ENCODE measurements around the gene TCF4. TPM values are rescaled to one million over a fixed set of nuclear protein-coding genes. Genes with fewer than 3 reads are reported as not detected.

Gene TCF4
- total RNA-seq, 2 experiments from 2014 or later, result 75.9 to 76.0 TPM

DNA sequence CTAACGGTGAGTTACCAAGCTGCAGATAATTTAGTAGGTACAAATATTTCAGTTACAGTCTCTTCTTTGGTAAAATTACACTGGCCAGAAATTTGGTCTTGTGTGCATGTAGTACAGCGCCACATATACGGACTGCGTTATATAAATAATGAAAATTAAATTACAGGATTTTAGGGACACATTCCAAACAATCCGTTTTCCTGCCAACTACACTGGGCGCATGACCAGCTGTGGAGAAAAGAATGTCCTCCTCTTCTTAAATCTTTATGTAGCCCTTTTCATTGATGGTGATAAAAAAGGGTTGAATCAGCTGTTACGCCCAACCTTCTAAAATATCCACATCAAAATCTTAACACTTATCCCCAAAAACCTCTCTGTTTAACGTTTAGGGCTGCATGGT, 37.5 kb downstream of the TCF4 start:
- H3K79me2 ChIP-seq (ENCODE audit: insufficient read depth, low read depth, low read length), result peaks cover 23% of the 10 kb centered on the region; the same call in 1 of the 2 replicates
- intact Hi-C loops (cut with micrococcal nuclease; ENCODE audit: unreplicated experiment), result no loop called here

GRCh38 chr18:55549474-55550104, 38.4 kb downstream of the TCF4 start:
- no peak overlapping the region for H2AFZ ChIP-seq (ENCODE audit: low read length)
- H3K27ac ChIP-seq (ENCODE audit: low read depth, low read length, poor library complexity, severe bottlenecking), result no peak overlapping the region
- intact Hi-C loops (cut with micrococcal nuclease; ENCODE audit: unreplicated experiment), result no loop called here
- no peak overlapping the region for H3K4me3 ChIP-seq (ENCODE audit: low read depth, low read length, poor library complexity, severe bottlenecking)
- TF ChIP-seq EZH2phosphoT487 (IDR thresholded peaks at IDR 0.05; ENCODE audit: borderline replicate concordance, low read depth, low read length), result no peak
- TF ChIP-seq, protein P1, sequence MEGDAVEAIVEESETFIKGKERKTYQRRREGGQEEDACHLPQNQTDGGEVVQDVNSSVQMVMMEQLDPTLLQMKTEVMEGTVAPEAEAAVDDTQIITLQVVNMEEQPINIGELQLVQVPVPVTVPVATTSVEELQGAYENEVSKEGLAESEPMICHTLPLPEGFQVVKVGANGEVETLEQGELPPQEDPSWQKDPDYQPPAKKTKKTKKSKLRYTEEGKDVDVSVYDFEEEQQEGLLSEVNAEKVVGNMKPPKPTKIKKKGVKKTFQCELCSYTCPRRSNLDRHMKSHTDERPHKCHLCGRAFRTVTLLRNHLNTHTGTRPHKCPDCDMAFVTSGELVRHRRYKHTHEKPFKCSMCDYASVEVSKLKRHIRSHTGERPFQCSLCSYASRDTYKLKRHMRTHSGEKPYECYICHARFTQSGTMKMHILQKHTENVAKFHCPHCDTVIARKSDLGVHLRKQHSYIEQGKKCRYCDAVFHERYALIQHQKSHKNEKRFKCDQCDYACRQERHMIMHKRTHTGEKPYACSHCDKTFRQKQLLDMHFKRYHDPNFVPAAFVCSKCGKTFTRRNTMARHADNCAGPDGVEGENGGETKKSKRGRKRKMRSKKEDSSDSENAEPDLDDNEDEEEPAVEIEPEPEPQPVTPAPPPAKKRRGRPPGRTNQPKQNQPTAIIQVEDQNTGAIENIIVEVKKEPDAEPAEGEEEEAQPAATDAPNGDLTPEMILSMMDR (conservative IDR thresholded peaks at IDR 0.05; ENCODE audit: low read length), result no peak
- BruUV-seq (replicated peaks), result no TSS peak
- CTCF ChIA-PET (ENCODE audit: unreplicated experiment), result no interaction called here
- H3K79me2 ChIP-seq (ENCODE audit: insufficient read depth, low read depth, low read length), result peaks cover 18% of the 10 kb centered on the region; the same call in 1 of the 2 replicates
- H3K9me3 ChIP-seq (ENCODE audit: low read length), result no peaks in the 10 kb centered on the region
- peaks cover 9% of the 10 kb centered on the region for H3K4me1 ChIP-seq (ENCODE audit: insufficient read depth, low read length, poor library complexity, severe bottlenecking)
- H3K36me3 ChIP-seq (ENCODE audit: insufficient read depth, low read length), result peaks cover 12% of the 10 kb centered on the region; the same call in 1 of the 2 replicates
- POLR2A ChIA-PET, result no interaction called here
- no peaks in the 10 kb centered on the region for H4K20me1 ChIP-seq (ENCODE audit: insufficient read depth, low read length)
- no peak overlapping the region for H3K4me2 ChIP-seq (ENCODE audit: low read length)
- H3K9me2 ChIP-seq (ENCODE audit: insufficient read depth, low read length), result no peaks in the 10 kb centered on the region
- DNase-seq (ENCODE audit: low spot score), result no peak

More for the DNA sequence above, 37.5 kb downstream of the TCF4 start:
- no peak for DNase-seq (ENCODE audit: low spot score)
- ChIA-PET CTCF (ENCODE audit: unreplicated experiment) (no interaction called here), POLR2A (no interaction called here)
- TF ChIP-seq, protein P1 (conservative IDR thresholded peaks at IDR 0.05; ENCODE audit: low read length), result no peak
- no peak for TF ChIP-seq EZH2phosphoT487 (IDR thresholded peaks at IDR 0.05; ENCODE audit: borderline replicate concordance, low read depth, low read length)
- Histone ChIP-seq H3K4me1 (ENCODE audit: insufficient read depth, low read length, poor library complexity, severe bottlenecking) (peaks cover 9% of the 10 kb centered on the region), H3K27ac (ENCODE audit: low read depth, low read length, poor library complexity, severe bottlenecking) (no peak overlapping the region), H3K36me3 (ENCODE audit: insufficient read depth, low read length) (peaks cover 12% of the 10 kb centered on the region; the same call in 1 of the 2 replicates), H2AFZ (ENCODE audit: low read length) (no peak overlapping the region), H3K9me2 (ENCODE audit: insufficient read depth, low read length) (no peaks in the 10 kb centered on the region), H3K4me2 (ENCODE audit: low read length) (no peak overlapping the region), H3K9me3 (ENCODE audit: low read length) (no peaks in the 10 kb centered on the region), H4K20me1 (ENCODE audit: insufficient read depth, low read length) (no peaks in the 10 kb centered on the region), H3K4me3 (ENCODE audit: low read depth, low read length, poor library complexity, severe bottlenecking) (no peak overlapping the region)
- no TSS peak for BruUV-seq (replicated peaks)

GRCh38 chr18:55547705-55548056, 40.3 kb downstream of the TCF4 start:
- no peak for TF ChIP-seq EZH2phosphoT487 (IDR thresholded peaks at IDR 0.05; ENCODE audit: borderline replicate concordance, low read depth, low read length)
- TF ChIP-seq, protein P1 (conservative IDR thresholded peaks at IDR 0.05; ENCODE audit: low read length), result no peak
- no peaks in the 10 kb centered on the region for H4K20me1 ChIP-seq (ENCODE audit: insufficient read depth, low read length)
- no peak overlapping the region for H2AFZ ChIP-seq (ENCODE audit: low read length)
- peaks cover 12% of the 10 kb centered on the region; the same call in 1 of the 2 replicates for H3K36me3 ChIP-seq (ENCODE audit: insufficient read depth, low read length)
- BruUV-seq (replicated peaks), result no TSS peak
- H3K4me3 ChIP-seq (ENCODE audit: low read depth, low read length, poor library complexity, severe bottlenecking), result no peak overlapping the region
- intact Hi-C loops (cut with micrococcal nuclease; ENCODE audit: unreplicated experiment), result no loop called here
- no peaks in the 10 kb centered on the region for H3K9me2 ChIP-seq (ENCODE audit: insufficient read depth, low read length)
- no peak for DNase-seq (ENCODE audit: low spot score)
- ChIA-PET POLR2A (no interaction called here), CTCF (ENCODE audit: unreplicated experiment) (no interaction called here)
- no peaks in the 10 kb centered on the region for H3K9me3 ChIP-seq (ENCODE audit: low read length)
- H3K4me2 ChIP-seq (ENCODE audit: low read length), result no peak overlapping the region
- H3K4me1 ChIP-seq (ENCODE audit: insufficient read depth, low read length, poor library complexity, severe bottlenecking), result peaks cover 9% of the 10 kb centered on the region
- H3K27ac ChIP-seq (ENCODE audit: low read depth, low read length, poor library complexity, severe bottlenecking), result no peak overlapping the region
- H3K79me2 ChIP-seq (ENCODE audit: insufficient read depth, low read depth, low read length), result peaks cover 11% of the 10 kb centered on the region; the same call in 1 of the 2 replicates

Measured in OCI-LY7 (cell line).